ENCODE measurements around the gene THSD7A. TPM values are rescaled to one million over a fixed set of nuclear protein-coding genes. Genes with fewer than 3 reads are reported as not detected.

Gene THSD7A
- total RNA-seq, 2 experiments from 2014 or later, result not detected

GRCh38 chr7:11609096-11609670 lies 222.8 kb downstream of the THSD7A start:
- Mint-ChIP-seq H3K36me3 (no peaks in the 10 kb centered on the region), H3K27me3 (no peaks in the 10 kb centered on the region), H3K4me1 (no peaks in the 10 kb centered on the region), H3K4me3 (no peak overlapping the region), H3K9me3 (no peaks in the 10 kb centered on the region), H3K27ac (no peak overlapping the region)
- ATAC-seq (ENCODE audit: low read depth), result no peak
- POLR2A ChIA-PET, result no interaction called here
- no peak for DNase-seq

- POLR2A ChIA-PET, result no interaction called here
- Mint-ChIP-seq H3K4me1 (no peaks in the 10 kb centered on the region), H3K27ac (no peak overlapping the region), H3K36me3 (no peaks in the 10 kb centered on the region), H3K27me3 (no peaks in the 10 kb centered on the region), H3K9me3 (no peaks in the 10 kb centered on the region), H3K4me3 (no peak overlapping the region)
- DNase-seq, result no peak
- ATAC-seq (ENCODE audit: low read depth), result no peak
Observed at GRCh38 chr7:11607686-11608085, 224.3 kb downstream of the THSD7A start.

- DNase-seq (no peak), ATAC-seq (ENCODE audit: low read depth) (no peak)
- POLR2A ChIA-PET, result no interaction called here
- no peak overlapping the region for H3K27ac Mint-ChIP-seq
- H3K4me3 Mint-ChIP-seq, result no peak overlapping the region
- no peaks in the 10 kb centered on the region for H3K4me1 Mint-ChIP-seq
- H3K36me3 Mint-ChIP-seq, result no peaks in the 10 kb centered on the region
- H3K27me3 Mint-ChIP-seq, result no peaks in the 10 kb centered on the region
- no peaks in the 10 kb centered on the region for H3K9me3 Mint-ChIP-seq
Observed at GRCh38 chr7:11605749-11606148, 226.2 kb downstream of the THSD7A start.

GRCh38 chr7:11604505-11604904 lies 227.5 kb downstream of the THSD7A start:
- H3K9me3 Mint-ChIP-seq, result peaks cover 2% of the 10 kb centered on the region
- no peak overlapping the region for H3K4me3 Mint-ChIP-seq
- H3K36me3 Mint-ChIP-seq, result no peaks in the 10 kb centered on the region
- ATAC-seq (ENCODE audit: low read depth) (no peak), DNase-seq (no peak)
- H3K27me3 Mint-ChIP-seq, result no peaks in the 10 kb centered on the region
- POLR2A ChIA-PET, result no interaction called here
- H3K4me1 Mint-ChIP-seq, result no peaks in the 10 kb centered on the region
- no peak overlapping the region for H3K27ac Mint-ChIP-seq

GRCh38 chr7:11601761-11602160 lies 230.2 kb downstream of the THSD7A start:
- H3K4me1 Mint-ChIP-seq, result no peaks in the 10 kb centered on the region
- H3K4me3 Mint-ChIP-seq, result no peak overlapping the region
- no peak overlapping the region for H3K27ac Mint-ChIP-seq
- ATAC-seq (ENCODE audit: low read depth), result no peak
- no peaks in the 10 kb centered on the region for H3K36me3 Mint-ChIP-seq
- POLR2A ChIA-PET, result no interaction called here
- H3K27me3 Mint-ChIP-seq, result no peaks in the 10 kb centered on the region
- peaks cover 2% of the 10 kb centered on the region for H3K9me3 Mint-ChIP-seq
- no peak for DNase-seq

- Mint-ChIP-seq H3K4me3 (no peak overlapping the region), H3K36me3 (no peaks in the 10 kb centered on the region), H3K9me3 (peaks cover 1% of the 10 kb centered on the region), H3K27ac (no peak overlapping the region), H3K4me1 (no peaks in the 10 kb centered on the region), H3K27me3 (no peaks in the 10 kb centered on the region)
- DNase-seq, result no peak
- ATAC-seq (ENCODE audit: low read depth), result no peak
- POLR2A ChIA-PET, result no interaction called here
Observed at GRCh38 chr7:11593322-11593721, 238.7 kb downstream of the THSD7A start.

GRCh38 chr7:11592699-11593098 lies 239.3 kb downstream of the THSD7A start:
- H3K4me1 Mint-ChIP-seq, result no peaks in the 10 kb centered on the region
- POLR2A ChIA-PET, result no interaction called here
- H3K36me3 Mint-ChIP-seq, result no peaks in the 10 kb centered on the region

GRCh38 chr7:11591943-11592342 lies 240.1 kb downstream of the THSD7A start:
- no peaks in the 10 kb centered on the region for H3K36me3 Mint-ChIP-seq
- no peaks in the 10 kb centered on the region for H3K27me3 Mint-ChIP-seq
- no peak for DNase-seq
- ATAC-seq (ENCODE audit: low read depth), result no peak
- H3K9me3 Mint-ChIP-seq, result peaks cover 1% of the 10 kb centered on the region
- H3K4me3 Mint-ChIP-seq, result no peak overlapping the region
- POLR2A ChIA-PET, result no interaction called here
- no peak overlapping the region for H3K27ac Mint-ChIP-seq
- no peaks in the 10 kb centered on the region for H3K4me1 Mint-ChIP-seq

More at GRCh38 chr7:11592699-11593098, 239.3 kb downstream of the THSD7A start:
- H3K9me3 Mint-ChIP-seq, result peaks cover 1% of the 10 kb centered on the region
- ATAC-seq (ENCODE audit: low read depth), result no peak
- H3K27ac Mint-ChIP-seq, result no peak overlapping the region
- no peak for DNase-seq
- no peak overlapping the region for H3K4me3 Mint-ChIP-seq
- no peaks in the 10 kb centered on the region for H3K27me3 Mint-ChIP-seq

- Mint-ChIP-seq H3K27ac (no peak overlapping the region), H3K4me1 (no peaks in the 10 kb centered on the region), H3K9me3 (peaks cover 1% of the 10 kb centered on the region), H3K27me3 (no peaks in the 10 kb centered on the region), H3K36me3 (no peaks in the 10 kb centered on the region), H3K4me3 (no peak overlapping the region)
- ATAC-seq (ENCODE audit: low read depth), result no peak
- POLR2A ChIA-PET, result no interaction called here
- no peak for DNase-seq
Observed at GRCh38 chr7:11591055-11591633, 240.9 kb downstream of the THSD7A start.

- Mint-ChIP-seq H3K4me1 (no peaks in the 10 kb centered on the region), H3K27me3 (no peaks in the 10 kb centered on the region), H3K27ac (no peak overlapping the region), H3K4me3 (no peak overlapping the region), H3K9me3 (no peaks in the 10 kb centered on the region), H3K36me3 (no peaks in the 10 kb centered on the region)
- ATAC-seq (ENCODE audit: low read depth) (no peak), DNase-seq (no peak)
- POLR2A ChIA-PET, result no interaction called here
Observed at GRCh38 chr7:11589251-11589650, 242.7 kb downstream of the THSD7A start.

GRCh38 chr7:11587814-11588213 lies 244.2 kb downstream of the THSD7A start:
- H3K36me3 Mint-ChIP-seq, result no peaks in the 10 kb centered on the region
- DNase-seq, result no peak
- H3K4me3 Mint-ChIP-seq, result no peak overlapping the region
- no peak for ATAC-seq (ENCODE audit: low read depth)
- no peaks in the 10 kb centered on the region for H3K4me1 Mint-ChIP-seq
- no peaks in the 10 kb centered on the region for H3K27me3 Mint-ChIP-seq
- no peaks in the 10 kb centered on the region for H3K9me3 Mint-ChIP-seq
- POLR2A ChIA-PET, result no interaction called here
- no peak overlapping the region for H3K27ac Mint-ChIP-seq

GRCh38 chr7:11587048-11587447 lies 244.9 kb downstream of the THSD7A start:
- Mint-ChIP-seq H3K4me3 (no peak overlapping the region), H3K27me3 (no peaks in the 10 kb centered on the region), H3K36me3 (no peaks in the 10 kb centered on the region)

GRCh38 chr7:11584406-11585031 lies 247.5 kb downstream of the THSD7A start:
- no peak for ATAC-seq (ENCODE audit: low read depth)
- Mint-ChIP-seq H3K27me3 (no peaks in the 10 kb centered on the region), H3K4me1 (no peaks in the 10 kb centered on the region), H3K27ac (no peak overlapping the region), H3K9me3 (no peaks in the 10 kb centered on the region), H3K4me3 (no peak overlapping the region), H3K36me3 (no peaks in the 10 kb centered on the region)
- DNase-seq, result no peak
- POLR2A ChIA-PET, result no interaction called here

More at GRCh38 chr7:11587048-11587447, 244.9 kb downstream of the THSD7A start:
- no peaks in the 10 kb centered on the region for H3K4me1 Mint-ChIP-seq
- no peaks in the 10 kb centered on the region for H3K9me3 Mint-ChIP-seq
- DNase-seq (no peak), ATAC-seq (ENCODE audit: low read depth) (no peak)
- no peak overlapping the region for H3K27ac Mint-ChIP-seq
- POLR2A ChIA-PET, result no interaction called here

GRCh38 chr7:11579141-11579540 lies 252.9 kb downstream of the THSD7A start:
- Mint-ChIP-seq H3K4me3 (no peak overlapping the region), H3K27ac (no peak overlapping the region), H3K27me3 (no peaks in the 10 kb centered on the region), H3K9me3 (no peaks in the 10 kb centered on the region), H3K4me1 (no peaks in the 10 kb centered on the region), H3K36me3 (no peaks in the 10 kb centered on the region)
- POLR2A ChIA-PET, result no interaction called here
- DNase-seq, result no peak
- ATAC-seq (ENCODE audit: low read depth), result no peak

Measured in activated naive CD8-positive, alpha-beta T cell treated with anti-CD3 and anti-CD28 coated beads, Interleukin-2, amount 10 ng/mL, durations not matched to agents 7 days and 5 days (primary cell).